HG03039 (cell line): ENCODE data around the gene NUDT4.
"Not testable (repeated sequence)": the region's sequence is repeated elsewhere in the genome, so short reads cannot be mapped to it uniquely, and the experiment has no call there.

Experiments
- ATAC-seq: cut with Tn5 transposase; IDR thresholded peaks from one replicate; pipeline ENCODE4 v1.9.1; 2021; ENCODE audit warnings: mild to moderate bottlenecking, moderate library complexity; ENCODE audit not compliant: unreplicated experiment

The NUDT4 gene

GRCh38 chr12:93399183-93399863 lies 21.6 kb downstream of the NUDT4 start:
- ATAC-seq = peak; percentile 85

- no peak for ATAC-seq
These were observed 24.9 kb downstream of the NUDT4 start for GRCh38 chr12:93402333-93403311.

GRCh38 chr12:93403988-93404803 lies 26.5 kb downstream of the NUDT4 start:
- ATAC-seq = no peak

- no peak for ATAC-seq
These were observed 27.5 kb downstream of the NUDT4 start for GRCh38 chr12:93404961-93405849.

GRCh38 chr12:93407054-93407962 lies 29.6 kb downstream of the NUDT4 start:
- ATAC-seq = no peak

- ATAC-seq = no peak
These were observed 30.2 kb downstream of the NUDT4 start for GRCh38 chr12:93407963-93408283.

GRCh38 chr12:93408813-93409212 lies 31.1 kb downstream of the NUDT4 start:
- ATAC-seq = no peak

GRCh38 chr12:93409343-93410187 lies 31.8 kb downstream of the NUDT4 start:
- ATAC-seq = not testable (repeated sequence)

GRCh38 chr12:93411060-93411459 lies 33.3 kb downstream of the NUDT4 start:
- ATAC-seq = not testable (repeated sequence)

- not testable (repeated sequence) for ATAC-seq
These were observed 34.7 kb downstream of the NUDT4 start for GRCh38 chr12:93412396-93412795.

GRCh38 chr12:93413064-93413463 lies 35.3 kb downstream of the NUDT4 start:
- ATAC-seq = no peak

GRCh38 chr12:93415723-93416464 lies 38.2 kb downstream of the NUDT4 start:
- no peak for ATAC-seq

GRCh38 chr12:93417967-93418480 lies 40.3 kb downstream of the NUDT4 start:
- no peak for ATAC-seq

GRCh38 chr12:93419388-93420034 lies 41.8 kb downstream of the NUDT4 start:
- ATAC-seq = no peak

GRCh38 chr12:93422050-93422449 lies 44.3 kb downstream of the NUDT4 start:
- ATAC-seq = no peak

GRCh38 chr12:93425736-93426411 lies 48.1 kb downstream of the NUDT4 start:
- ATAC-seq = no peak
